GM12878 (cell line): Measurements from ENCODE around the gene MDM1. TPM values are rescaled to one million over a fixed set of nuclear protein-coding genes. Genes with fewer than 3 reads are reported as not detected.

ENCODE experiments used
- ATAC-seq: fragments of 200-7000 bp; cut with Tn5 transposase; 3 replicates; pipeline ENCODE4 v1.9.1; 2020; ENCODE audit warnings: mild to moderate bottlenecking, moderate library complexity
- BruUV-seq: library from RNA; stranded (reverse); fragments of 400-500 nt; replicated peaks from 2 replicates; lab custom pipeline; 2021; lab: Mats Ljungman, UMichigan
- CTCF ChIA-PET: fragments of 300-600 bp; sonication (Branson Sonifier 250); formaldehyde crosslinking; extraction: SDS; loops from one replicate; lab custom pipeline; 2021; ENCODE audit warnings: inconsistent platforms; lab: Yijun Ruan, JAX
- POLR2A ChIA-PET: fragments of 350-600 bp; formaldehyde crosslinking; extraction: SDS; loops from one replicate; lab custom pipeline; 2021; ENCODE audit warnings: inconsistent platforms; lab: Charles Lee
- RAD21 ChIA-PET: fragments of 300-600 bp; sonication (Branson Sonifier 250); formaldehyde crosslinking; loops from one replicate; lab custom pipeline; 2023; ENCODE audit warnings: antibody characterized with exemption; ENCODE audit not compliant: unreplicated experiment; lab: Charles Lee
- SMC1A ChIA-PET: fragments of 300-600 bp; sonication (Branson Sonifier 250); formaldehyde crosslinking; loops from one replicate; lab custom pipeline; 2023; ENCODE audit not compliant: unreplicated experiment, uncharacterized antibody; lab: Charles Lee
- DNase-seq: peaks from one replicate; pipeline ENCODE4 v3.0.0-alpha.2; 2011; ENCODE audit warnings: low read depth, low spot score
- FAIRE-seq: peaks from 3 replicates; lab custom pipeline; 2011; peaks lifted over from hg19 to GRCh38; lab: Jason Lieb, UNC
- H2AFZ ChIP-seq: 2 replicates; pipeline ENCODE4 v1.6.0; 2011; ENCODE audit warnings: low read depth, low read length, control low read depth; ENCODE audit not compliant: control insufficient read depth
- H3K27ac ChIP-seq: 2 replicates; pipeline ENCODE4 v1.5.1; 2011; ENCODE audit warnings: control low read depth; ENCODE audit not compliant: control insufficient read depth, insufficient read depth
- H3K27me3 ChIP-seq, 2 experiments: replicated peaks in 1 of 2; 2 replicates each; pipeline versions ENCODE4 v1.6.0 to v1.6.1; 2011; ENCODE audit warnings: low read length in 1 of 2; ENCODE audit not compliant: control insufficient read depth in 2 of 2, insufficient read depth in 2 of 2
- H3K36me3 ChIP-seq, 2 experiments: 2 replicates each; pipeline ENCODE4 v1.5.1; 2011; ENCODE audit warnings: low read length in 1 of 2; ENCODE audit not compliant: control insufficient read depth in 2 of 2, insufficient read depth in 2 of 2
- H3K4me1 ChIP-seq: 2 replicates; pipeline ENCODE4 v1.6.1; 2011; ENCODE audit warnings: mild to moderate bottlenecking, low read length, moderate library complexity, mixed read lengths; ENCODE audit not compliant: control insufficient read depth, insufficient read depth
- H3K4me2 ChIP-seq: 2 replicates; pipeline ENCODE4 v1.6.0; 2011; ENCODE audit warnings: control low read depth; ENCODE audit not compliant: control insufficient read depth, insufficient read depth
- H3K4me3 ChIP-seq: fragments of 200-600 bp; sonication (generic); 2 replicates; pipeline ENCODE4 v1.5.1; 2016
- H3K79me2 ChIP-seq: 2 replicates; pipeline ENCODE4 v1.6.0; 2011; ENCODE audit warnings: low read length; ENCODE audit not compliant: control insufficient read depth, insufficient read depth
- H3K9ac ChIP-seq: 2 replicates; pipeline ENCODE4 v1.8.0; 2011; ENCODE audit warnings: low read length, control low read depth, mixed read lengths; ENCODE audit not compliant: control insufficient read depth, insufficient read depth
- H3K9me3 ChIP-seq: replicated peaks from 3 replicates; pipeline ENCODE4 v1.5.1; 2011; ENCODE audit warnings: mild to moderate bottlenecking, low read length; ENCODE audit not compliant: control insufficient read depth, insufficient read depth
- H4K20me1 ChIP-seq: 2 replicates; pipeline ENCODE4 v1.6.0; 2011; ENCODE audit not compliant: control insufficient read depth, insufficient read depth
- BCL11A ChIP-seq: IDR thresholded peaks from 2 replicates; pipeline ENCODE4 v1.6.1; 2011; ENCODE audit warnings: low read depth, low read length
- CBX5 ChIP-seq: sonication (generic); IDR thresholded peaks from 2 replicates; pipeline ENCODE4 v1.6.1; 2016; ENCODE audit warnings: low read depth, moderate library complexity, mild to moderate bottlenecking, inconsistent platforms
- EP300 ChIP-seq, 2 experiments: fragments of 150-350 bp in 1 of 2; IDR thresholded peaks; 2 replicates each; pipeline ENCODE4 v1.6.1; 2011 to 2012; ENCODE audit warnings: low read depth in 2 of 2, low read length in 2 of 2, borderline replicate concordance in 1 of 2, improper control_type of control experiment in 1 of 2, inconsistent platforms in 1 of 2; ENCODE audit not compliant: control insufficient read depth in 1 of 2
- HCFC1 ChIP-seq: fragments of 150-350 bp; IDR thresholded peaks from 2 replicates; pipeline ENCODE4 v1.6.1; 2014; ENCODE audit warnings: low read length
- IKZF2 ChIP-seq, 2 experiments: fragments of 450-650 bp; IDR thresholded peaks; 2 replicates each; pipeline ENCODE4 v1.6.1; 2017; ENCODE audit warnings: mild to moderate bottlenecking in 2 of 2, moderate library complexity in 2 of 2
- RB1 ChIP-seq: fragments of 450-650 bp; formaldehyde crosslinking; IDR thresholded peaks from 2 replicates; pipeline ENCODE4 v1.6.1; 2017; ENCODE audit warnings: mild to moderate bottlenecking, borderline replicate concordance
- RUNX3 ChIP-seq: IDR thresholded peaks from 2 replicates; pipeline ENCODE4 v1.6.1; 2012; ENCODE audit warnings: low read length, inconsistent platforms
- SMAD1 ChIP-seq: fragments of 450-650 bp; IDR thresholded peaks from 2 replicates; pipeline ENCODE4 v1.6.1; 2018; ENCODE audit warnings: mild to moderate bottlenecking, low read depth; ENCODE audit not compliant: partially characterized antibody
- ZNF384 ChIP-seq: IDR thresholded peaks from 2 replicates; pipeline ENCODE4 v1.6.1; 2012; ENCODE audit warnings: low read depth, mild to moderate bottlenecking, low read length, improper control_type of control experiment, borderline replicate concordance
- WGBS: methylation state at CpG from one replicate; pipeline ENCODE4 v1.1.6; 2016; ENCODE audit warnings: low lambda C conversion rate; ENCODE audit not compliant: insufficient replicate concordance, insufficient coverage; ENCODE audit errors: missing lambda C conversion rate; 5-methylcytosine and 5-hydroxymethylcytosine counted together
- in situ Hi-C: fragments of 300-500 bp; cut with MboI; formaldehyde crosslinking; loops from 9 replicates; pipeline ENCODE4 v1.14.3; 2018; ENCODE audit warnings: mixed read lengths
- intact Hi-C: fragments of 100-400 bp; cut with micrococcal nuclease; formaldehyde crosslinking; loops from one replicate; pipeline ENCODE4 v1.14.2; 2022; ENCODE audit not compliant: unreplicated experiment
- polyA plus RNA-seq, 11 experiments: library from polyadenylated mRNA; depleted of rRNA in 4 of 11; unstranded in 6 of 11; stranded (reverse) in 5 of 11; fragments of >200 nt; fragmentation: Nextera tagmentation in 4 of 11; fragmentation: Illumina TruSeq in 1 of 11; extraction: Ambion mirVana in 4 of 11; extraction: Trizol in 1 of 11; gene quantifications; 1 replicate in 1 of 11; 2 replicates in 10 of 11; pipeline versions ENCODE4 v1.2.1 to v1.2.3, GENCODE V29; 2011 to 2016; ENCODE audit warnings: inconsistent platforms in 2 of 11, missing spikeins in 2 of 11, low read depth in 1 of 11
- total RNA-seq, 4 experiments: library from RNA; depleted of rRNA in 3 of 4; stranded (reverse); fragments of >200 nt in 3 of 4; fragmentation: Illumina TruSeq in 1 of 4; extraction: Trizol in 1 of 4; gene quantifications; 2 replicates each; pipeline versions ENCODE4 v1.2.1 to v1.2.3, GENCODE V29; 2013 to 2021
- TF ChIP-seq, protein P1 (sequence below): IDR thresholded peaks from 2 replicates; pipeline ENCODE4 v1.6.1; 2012; ENCODE audit warnings: low read length, inconsistent platforms
- TF ChIP-seq, protein P2 (sequence below): IDR thresholded peaks from 2 replicates; pipeline ENCODE4 v1.6.1; 2011; ENCODE audit warnings: mild to moderate bottlenecking, low read depth, low read length, moderate library complexity; ENCODE audit not compliant: insufficient replicate concordance

Gene MDM1
- total and polyA plus RNA-seq, 10 of the 15 experiments (the other 5 are each of a cell fraction or from before 2014, with no cell fraction given), result 10.1 to 25.3 (median 16.5) TPM

DNA sequence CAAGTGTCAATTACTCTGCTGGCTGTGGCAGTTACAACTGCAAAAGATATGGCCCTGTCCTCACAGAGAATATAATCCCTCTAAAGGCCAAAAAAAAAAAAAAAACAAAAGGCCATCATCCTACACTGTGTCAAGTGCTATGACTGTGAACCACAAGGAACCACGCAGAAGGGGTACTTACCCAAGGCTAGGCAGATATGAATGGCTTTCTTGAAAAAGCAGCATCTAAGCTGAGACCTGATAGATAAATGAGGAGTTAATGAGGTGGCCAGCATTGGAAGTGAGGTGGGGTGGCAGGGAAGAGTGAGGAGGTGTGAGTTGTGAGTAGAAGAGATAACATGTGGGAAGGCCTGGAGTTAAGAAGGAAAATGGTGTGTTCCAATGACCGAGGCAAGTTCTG lies 62.4 kb downstream of the MDM1 start:
- Histone ChIP-seq H3K4me3 (no peak overlapping the region), H3K4me2 (no peak overlapping the region), H3K79me2 (no peaks in the 10 kb centered on the region), H3K4me1 (no peaks in the 10 kb centered on the region), H3K9me3 (no peaks in the 10 kb centered on the region; the same call in 2 of the 3 replicates), H4K20me1 (no peaks in the 10 kb centered on the region), H3K27me3 (no peaks in the 10 kb centered on the region), H2AFZ (no peak overlapping the region), H3K27ac (no peak overlapping the region), H3K9ac (no peak overlapping the region), H3K36me3 (no peaks in the 10 kb centered on the region)
- BruUV-seq, result no TSS peak
- FAIRE-seq, result no peak
- SMC1A ChIA-PET, result interaction anchor here (1.1 kb wide), 1 partner anchor 48 kb away, joined by 3 read pairs; no protein-coding TSS in a partner anchor
- intact Hi-C loops (no loop called here), in situ Hi-C loops (no loop called here)
- CTCF ChIA-PET, result no interaction called here
- POLR2A ChIA-PET, result interaction anchor here (1.6 kb wide), 1 partner anchor 15 kb away, joined by 3 read pairs; no protein-coding TSS in a partner anchor
- TF ChIP-seq BCL11A (peak; percentile 38; the same call in 1 of the 2 replicates), RUNX3 (peak; percentile 16; the same call in 1 of the 2 replicates), IKZF2 (IDR thresholded peaks at IDR 0.05) (no peak)
- DNase-seq, result no peak
- 52% methylated on average over 2 of the region's 2 CpGs for whole genome bisulfite sequencing
- RAD21 ChIA-PET, result no interaction called here
- ATAC-seq, result peak; percentile 60

DNA sequence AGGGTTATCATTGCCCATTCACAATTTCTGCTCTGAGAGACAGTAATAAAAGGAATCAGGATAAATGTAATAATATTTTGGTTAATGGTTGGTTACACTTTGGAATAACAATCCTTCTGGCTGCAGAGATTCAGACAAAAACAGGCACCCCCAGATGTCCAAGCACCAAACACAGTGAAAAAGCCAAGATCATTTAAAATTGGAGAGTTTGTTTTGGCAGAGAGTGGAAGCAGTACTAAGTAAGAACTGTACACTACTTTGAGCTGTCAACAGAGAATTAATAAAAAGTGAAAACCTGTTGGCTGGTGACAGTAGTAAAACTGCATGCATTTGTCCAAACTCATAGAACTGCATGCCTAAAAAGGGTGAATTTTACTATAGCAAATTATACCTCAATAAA lies 63.2 kb downstream of the MDM1 start:
- no peak for DNase-seq
- no TSS peak for BruUV-seq
- ChIA-PET RAD21 (no interaction called here), POLR2A (interaction anchor here (0.5 kb wide), 1 partner anchor 178 kb away, joined by 5 read pairs; no protein-coding TSS in a partner anchor), CTCF (no interaction called here), SMC1A (interaction anchor here (0.7 to 1.1 kb wide), 3 partner anchors 32 to 49 kb away, joined by 3 to 6 read pairs (median 3); no protein-coding TSS in a partner anchor)
- H3K9me3 ChIP-seq, result no peaks in the 10 kb centered on the region
- in situ Hi-C loops, result no loop called here
- no peaks in the 10 kb centered on the region for H3K79me2 ChIP-seq
- H2AFZ ChIP-seq, result no peak overlapping the region
- no peak for ATAC-seq
- H3K27ac ChIP-seq, result no peak overlapping the region
- no peaks in the 10 kb centered on the region for H3K36me3 ChIP-seq
- H3K27me3 ChIP-seq, result no peaks in the 10 kb centered on the region
- H3K4me3 ChIP-seq, result no peak overlapping the region
- no peak overlapping the region for H3K9ac ChIP-seq
- H4K20me1 ChIP-seq, result no peaks in the 10 kb centered on the region
- intact Hi-C loops, result no loop called here
- H3K4me2 ChIP-seq, result no peak overlapping the region
- FAIRE-seq, result no peak
- no peaks in the 10 kb centered on the region for H3K4me1 ChIP-seq
- TF ChIP-seq, protein P1, sequence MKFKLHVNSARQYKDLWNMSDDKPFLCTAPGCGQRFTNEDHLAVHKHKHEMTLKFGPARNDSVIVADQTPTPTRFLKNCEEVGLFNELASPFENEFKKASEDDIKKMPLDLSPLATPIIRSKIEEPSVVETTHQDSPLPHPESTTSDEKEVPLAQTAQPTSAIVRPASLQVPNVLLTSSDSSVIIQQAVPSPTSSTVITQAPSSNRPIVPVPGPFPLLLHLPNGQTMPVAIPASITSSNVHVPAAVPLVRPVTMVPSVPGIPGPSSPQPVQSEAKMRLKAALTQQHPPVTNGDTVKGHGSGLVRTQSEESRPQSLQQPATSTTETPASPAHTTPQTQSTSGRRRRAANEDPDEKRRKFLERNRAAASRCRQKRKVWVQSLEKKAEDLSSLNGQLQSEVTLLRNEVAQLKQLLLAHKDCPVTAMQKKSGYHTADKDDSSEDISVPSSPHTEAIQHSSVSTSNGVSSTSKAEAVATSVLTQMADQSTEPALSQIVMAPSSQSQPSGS, result no peak
- TF ChIP-seq CBX5 (no peak), HCFC1 (no peak), EP300 (IDR thresholded peaks at IDR 0.05; ENCODE audit: borderline replicate concordance in 1 of 2, control insufficient read depth in 1 of 2, low read depth in 2 of 2, low read length in 2 of 2) (no peak), ZNF384 (no peak), SMAD1 (no peak), RB1 (no peak)
- TF ChIP-seq, protein P2, sequence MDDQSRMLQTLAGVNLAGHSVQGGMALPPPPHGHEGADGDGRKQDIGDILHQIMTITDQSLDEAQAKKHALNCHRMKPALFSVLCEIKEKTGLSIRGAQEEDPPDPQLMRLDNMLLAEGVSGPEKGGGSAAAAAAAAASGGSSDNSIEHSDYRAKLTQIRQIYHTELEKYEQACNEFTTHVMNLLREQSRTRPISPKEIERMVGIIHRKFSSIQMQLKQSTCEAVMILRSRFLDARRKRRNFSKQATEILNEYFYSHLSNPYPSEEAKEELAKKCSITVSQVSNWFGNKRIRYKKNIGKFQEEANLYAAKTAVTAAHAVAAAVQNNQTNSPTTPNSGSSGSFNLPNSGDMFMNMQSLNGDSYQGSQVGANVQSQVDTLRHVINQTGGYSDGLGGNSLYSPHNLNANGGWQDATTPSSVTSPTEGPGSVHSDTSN, result no peak
